Ovary (tissue), 9 donors: ENCODE measurements around the gene RCE1. TPM values are rescaled to one million over a fixed set of nuclear protein-coding genes. Genes with fewer than 3 reads are reported as not detected.

Source experiments
- DNase-seq, 5 donors: peaks; one replicate each; pipeline ENCODE4 v3.0.0-alpha.2; 2019 to 2020
- H3K27ac ChIP-seq, 2 donors: fragments of 200-600 bp; one replicate each; pipeline versions ENCODE4 v1.5.1 to v1.8.0; 2019 to 2022
- H3K27me3 ChIP-seq: fragments of 200-600 bp; one replicate; pipeline ENCODE4 v1.8.0; 2022
- H3K36me3 ChIP-seq: fragments of 200-600 bp; sonication (generic); one replicate; pipeline ENCODE4 v1.5.1; 2019
- H3K4me1 ChIP-seq: one replicate; pipeline ENCODE4 v1.8.1; 2013; ENCODE audit warnings: mild to moderate bottlenecking, moderate library complexity; ENCODE audit not compliant: insufficient read depth
- H3K4me3 ChIP-seq: fragments of 200-600 bp; sonication (generic); one replicate; pipeline ENCODE4 v1.5.1; 2017
- H3K9me3 ChIP-seq, 2 donors: fragments of 200-600 bp in 1 of 2; sonication (generic) in 1 of 2; one replicate each; pipeline versions ENCODE4 v1.5.1 to v1.8.1; 2013 to 2019; ENCODE audit warnings: mild to moderate bottlenecking in 1 of 2, moderate library complexity in 1 of 2
- CTCF ChIP-seq, 3 donors: fragments of 450-650 bp in 2 of 3; fragments of 200-600 bp in 1 of 3; IDR thresholded peaks; one replicate each; pipeline versions ENCODE4 v1.5.1 to v1.8.0; 2016 to 2022; ENCODE audit warnings: antibody characterized with exemption in 3 of 3, mild to moderate bottlenecking in 1 of 3
- EP300 ChIP-seq: sonication (generic); formaldehyde crosslinking; IDR thresholded peaks from one replicate; pipeline ENCODE4 v1.6.1; 2017; ENCODE audit warnings: antibody characterized with exemption
- POLR2A ChIP-seq: fragments of 450-650 bp; IDR thresholded peaks from one replicate; pipeline ENCODE4 v1.6.1; 2017; ENCODE audit warnings: antibody characterized with exemption, mild to moderate bottlenecking, moderate library complexity
- WGBS, 3 donors: extraction: QIAGEN DNeasy Blood & Tissue Kit in 1 of 3; methylation state at CpG; one replicate each; pipeline versions ENCODE4 v1.1.5 to v1.1.7; 2013 to 2017; 5-methylcytosine and 5-hydroxymethylcytosine counted together
- intact Hi-C, 4 donors: fragments of 100-400 bp; cut with DNase I; formaldehyde crosslinking; loops; one replicate each; pipeline versions ENCODE4 v1.11.0 to v1.15.1; 2022 to 2023
- polyA plus RNA-seq, 2 donors: library from polyadenylated mRNA; stranded (reverse); fragments of 200-250 nt in 1 of 2; fragments of 350-450 nt in 1 of 2; fragmentation: Illumina TruSeq in 1 of 2; extraction: RNeasy Lipid Tissue Mini Kit (QIAGEN cat#74804) in 1 of 2; gene quantifications; one replicate each; pipeline ENCODE4 v1.2.3, GENCODE V29; 2013 to 2014
- total RNA-seq, 7 donors: library from RNA; depleted of rRNA in 2 of 7; stranded (reverse); fragments of >200 nt in 2 of 7; fragmentation: NEBNext Ultra II Directional in 3 of 7; extraction: Animal tissue kit (Norgen Biotek cat#: 25700) in 3 of 7; gene quantifications; one replicate each; pipeline versions ENCODE4 v1.1.0 to v1.2.4, GENCODE V29; 2016 to 2023
- donor health status: DM: no; HTN: no; CAD: no; lungs with moderate emphysema.
- donor health status: DM: no; HTN: no; CAD: no.
- donor health status: Bipolar disorder and iron deficiency.
- donor health status: DM: yes; HTN: yes; CAD: no.
- donor health status: DM: no; HTN: no; CAD: no.
- donor health status: DM: yes; HTN: yes; CAD: no.

The RCE1 gene
- total and polyA plus RNA-seq, 9 donors: 7.0 to 31.1 (median 17.2) TPM

- DNase-seq: peak in 3 of 5 donors; percentile 18 to 34 (median 18)
- Histone ChIP-seq H3K36me3 (no peaks in the 10 kb centered on the region), H3K4me1 (peaks cover 14% of the 10 kb centered on the region), H3K27me3 (no peaks in the 10 kb centered on the region), H3K4me3 (no peak overlapping the region), H3K9me3 (no peaks in the 10 kb centered on the region), H3K27ac (no peak overlapping the region)
- TF ChIP-seq EP300: no peak
- intact Hi-C loops: loop anchor here in 1 of 4 donors (5.0 kb wide), 1 partner anchor 609 kb away; no protein-coding TSS in a partner anchor
- WGBS, 3 donors: 65 to 85% (median 79%) methylated on average over 4 of the region's 4 CpGs
These were observed 3.4 kb downstream of the RCE1 start for GRCh38 chr11:66846671-66847091.

DNA sequence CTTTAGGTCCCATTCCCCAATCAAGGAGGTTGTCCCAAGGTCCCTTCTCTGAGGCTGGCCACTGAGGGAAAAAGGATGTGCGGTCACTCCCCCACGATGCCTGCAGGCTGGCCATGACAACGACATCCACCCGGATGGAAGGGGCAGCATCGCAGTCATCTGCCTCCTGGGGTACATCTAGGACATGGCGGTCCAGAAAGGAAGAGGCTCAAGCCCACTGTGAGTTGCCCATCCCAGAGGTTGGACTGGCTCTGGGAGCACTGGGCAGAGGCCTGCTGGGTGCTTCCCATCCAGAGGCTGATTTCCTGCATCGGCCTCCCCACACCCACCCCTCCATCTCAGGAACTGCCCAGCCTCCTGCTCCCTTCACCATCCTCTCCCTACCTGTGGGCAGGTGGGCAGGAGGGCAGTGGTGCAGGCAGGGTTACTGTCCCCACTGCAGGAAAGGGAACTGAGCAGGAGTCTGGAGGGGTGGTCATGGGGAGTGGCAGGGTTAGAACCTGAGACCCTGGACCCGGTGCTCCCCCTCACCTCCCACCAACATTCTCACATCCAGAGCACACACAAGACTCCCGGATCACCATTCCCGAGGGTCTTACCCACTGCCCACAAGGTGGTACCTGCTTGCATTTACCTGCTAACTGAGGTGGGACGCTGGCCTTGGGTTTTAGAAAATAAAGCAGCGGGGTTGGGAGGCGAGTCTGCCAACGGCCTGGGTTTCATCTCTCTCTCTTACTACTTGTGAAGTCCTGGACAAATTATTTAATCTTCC is 4.4 kb downstream of the RCE1 start:
- Histone ChIP-seq H3K36me3 (no peaks in the 10 kb centered on the region), H3K4me1 (peaks cover 6% of the 10 kb centered on the region), H3K27ac (no peak overlapping the region), H3K9me3 (no peaks in the 10 kb centered on the region), H3K4me3 (no peak overlapping the region), H3K27me3 (no peaks in the 10 kb centered on the region)
- 68 to 77% (median 70%) methylated on average over 14 of the region's 14 CpGs for WGBS, 3 donors
- DNase-seq: peak in 4 of 5 donors; percentile 11 to 29 (median 12)
- TF ChIP-seq EP300 (no peak), CTCF (IDR thresholded peaks at IDR 0.05) (no peak), POLR2A (no peak)
- intact Hi-C loops: loop anchor here in 1 of 4 donors (5.0 kb wide), 1 partner anchor 610 kb away; no protein-coding TSS in a partner anchor

DNA sequence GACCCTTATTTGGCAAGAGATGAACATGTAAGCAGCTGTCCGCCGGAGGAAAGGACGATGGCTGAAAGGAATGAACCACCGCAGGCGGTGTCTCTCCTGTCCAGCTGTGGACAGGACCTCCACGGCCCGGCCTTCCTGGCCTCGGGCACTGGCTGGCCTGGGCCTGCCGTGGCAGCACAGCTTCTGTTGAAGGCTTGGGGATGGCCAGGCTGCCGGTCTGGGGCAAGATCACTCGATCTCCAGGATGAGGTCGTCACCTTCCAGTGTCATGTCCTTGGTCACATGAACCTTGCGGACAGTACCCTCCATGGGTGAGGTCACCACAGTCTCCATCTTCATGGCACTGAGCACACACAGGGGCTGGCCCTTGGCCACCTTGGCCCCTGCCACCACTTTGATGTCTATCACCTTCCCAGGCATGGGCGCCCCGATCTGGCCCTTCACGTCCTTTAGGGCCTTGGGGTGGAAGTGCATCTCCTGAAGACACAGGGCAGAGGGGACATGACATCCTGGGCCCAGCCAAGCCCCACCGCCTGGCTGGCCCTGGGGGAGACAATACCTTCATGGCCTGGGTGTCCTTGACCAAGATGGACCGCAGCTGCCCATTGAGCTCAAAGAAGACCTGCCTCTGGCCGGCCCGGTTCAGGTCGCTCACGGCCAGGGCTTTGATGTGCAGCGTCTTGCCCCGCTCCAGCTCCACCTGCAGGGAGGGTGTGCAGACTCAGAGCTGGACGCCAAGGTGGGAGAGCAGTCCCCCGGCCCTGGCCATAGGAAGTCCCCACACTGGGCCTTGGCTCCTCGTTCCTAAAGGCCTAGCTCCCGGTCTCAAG is 5.6 kb downstream of the RCE1 start:
- H3K4me3 ChIP-seq: no peak overlapping the region
- 77 to 83% (median 80%) methylated on average over 28 of the region's 28 CpGs for WGBS, 3 donors
- DNase-seq: peak in 4 of 5 donors; percentile 18 to 39 (median 23)
- H3K9me3 ChIP-seq: no peaks in the 10 kb centered on the region
- H3K27me3 ChIP-seq: no peaks in the 10 kb centered on the region
- no peaks in the 10 kb centered on the region for H3K36me3 ChIP-seq
- intact Hi-C loops: loop anchor here in 1 of 4 donors (5.0 kb wide), 1 partner anchor 612 kb away; no protein-coding TSS in a partner anchor
- H3K4me1 ChIP-seq: peaks cover 3% of the 10 kb centered on the region
- TF ChIP-seq POLR2A (no peak), CTCF (IDR thresholded peaks at IDR 0.05) (no peak), EP300 (no peak)
- no peak overlapping the region for H3K27ac ChIP-seq

DNA sequence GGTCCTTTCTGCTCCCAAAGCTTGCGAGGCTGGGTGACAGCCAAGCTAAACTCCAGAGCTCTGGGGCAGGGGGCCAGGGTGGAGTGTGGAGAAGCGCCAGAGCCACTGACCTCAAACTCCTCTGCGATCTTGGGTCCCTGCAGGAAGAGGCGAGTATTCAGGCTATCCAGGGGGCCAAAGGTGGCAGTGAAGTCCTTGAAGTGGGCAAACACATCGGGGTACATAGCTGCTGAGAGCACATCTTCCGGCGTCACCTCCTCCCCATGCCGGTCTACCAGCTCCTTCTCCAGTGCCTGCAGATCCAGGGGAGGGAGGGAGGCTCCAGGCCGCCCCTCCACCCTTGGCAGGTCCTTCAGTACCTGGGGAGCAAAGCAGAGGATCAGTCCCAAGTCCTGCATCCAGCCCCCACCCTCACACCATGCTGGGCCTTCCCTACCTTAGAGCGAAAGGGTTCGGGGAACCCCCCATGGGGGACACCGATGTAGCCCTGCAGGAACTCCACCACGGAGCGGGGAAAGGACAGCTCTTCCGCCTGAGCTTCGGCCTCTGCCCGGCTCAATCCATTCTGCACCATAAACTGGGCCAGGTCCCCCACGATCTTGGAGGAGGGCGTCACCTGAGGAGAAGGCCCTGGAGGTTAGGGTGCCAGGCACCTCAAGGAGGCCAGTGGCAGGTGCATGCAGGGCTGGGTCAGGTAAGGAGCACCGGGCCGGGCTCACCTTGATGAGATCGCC is 6.4 kb downstream of the RCE1 start:
- TF ChIP-seq CTCF (IDR thresholded peaks at IDR 0.05): no peak
- DNase-seq: peak in 3 of 5 donors; percentile 17 to 28 (median 24)
- WGBS, 3 donors: 83 to 87% (median 86%) methylated on average over 16 to 22 of the region's 22 CpGs
- no peak overlapping the region for H3K27ac ChIP-seq
- no peaks in the 10 kb centered on the region for H3K27me3 ChIP-seq
- no peaks in the 10 kb centered on the region for H3K9me3 ChIP-seq
- intact Hi-C loops: loop anchor here in 1 of 4 donors (5.0 kb wide), 1 partner anchor 612 kb away; no protein-coding TSS in a partner anchor
- no peak overlapping the region for H3K4me3 ChIP-seq
- H3K4me1 ChIP-seq: no peaks in the 10 kb centered on the region
- H3K36me3 ChIP-seq: no peaks in the 10 kb centered on the region
